ENCODE measurements around the gene TBC1D32.

The TBC1D32 gene

GRCh38 chr6:121158891-121159290 is 175.4 kb downstream of the TBC1D32 start:
- ChIA-PET POLR2A (no interaction called here), CTCF (interaction anchor here (1.1 kb wide), 1 partner anchor 27 kb away, joined by 3 read pairs; no protein-coding TSS in a partner anchor)
- DNase-seq (ENCODE audit: extremely low spot score) = no peak
- TF ChIP-seq CTCF (IDR thresholded peaks at IDR 0.05; ENCODE audit: control extremely low read depth, extremely low read depth, low read depth, missing control alignments) = no peak

GRCh38 chr6:121158438-121158837 is 175.8 kb downstream of the TBC1D32 start:
- TF ChIP-seq CTCF (IDR thresholded peaks at IDR 0.05; ENCODE audit: control extremely low read depth, extremely low read depth, low read depth, missing control alignments) = no peak
- ChIA-PET POLR2A (no interaction called here), CTCF (interaction anchor here (1.1 to 1.8 kb wide), 2 partner anchors 26 to 42 kb away, joined by 3 read pairs; no protein-coding TSS in a partner anchor)
- no peak for DNase-seq (ENCODE audit: extremely low spot score)

- DNase-seq (ENCODE audit: extremely low spot score) = no peak
- POLR2A ChIA-PET = no interaction called here
- no peak for TF ChIP-seq CTCF (IDR thresholded peaks at IDR 0.05; ENCODE audit: control extremely low read depth, extremely low read depth, low read depth, missing control alignments)
- CTCF ChIA-PET = interaction anchor here (1.1 to 1.8 kb wide), 2 partner anchors 26 to 42 kb away, joined by 3 read pairs; no protein-coding TSS in a partner anchor
Measured at GRCh38 chr6:121157906-121158305, 176.4 kb downstream of the TBC1D32 start.

- DNase-seq (ENCODE audit: extremely low spot score) = no peak
- CTCF ChIA-PET = interaction anchor here (1.0 to 1.8 kb wide), 4 partner anchors 8 to 65 kb away, joined by 3 to 9 read pairs (median 4); no protein-coding TSS in a partner anchor
- POLR2A ChIA-PET = no interaction called here
- TF ChIP-seq CTCF (IDR thresholded peaks at IDR 0.05; ENCODE audit: control extremely low read depth, extremely low read depth, low read depth, missing control alignments) = no peak
Measured at GRCh38 chr6:121143476-121143875, 190.8 kb downstream of the TBC1D32 start.

- TF ChIP-seq CTCF (IDR thresholded peaks at IDR 0.05; ENCODE audit: control extremely low read depth, extremely low read depth, low read depth, missing control alignments) = no peak
- POLR2A ChIA-PET = no interaction called here
- CTCF ChIA-PET = interaction anchor here (1.1 to 1.2 kb wide), 2 partner anchors 10 to 317 kb away, joined by 3 to 4 read pairs; no protein-coding TSS in a partner anchor
- no peak for DNase-seq (ENCODE audit: extremely low spot score)
Measured at GRCh38 chr6:121142093-121142492, 192.2 kb downstream of the TBC1D32 start.

- DNase-seq (ENCODE audit: extremely low spot score) = no peak
- TF ChIP-seq CTCF (IDR thresholded peaks at IDR 0.05; ENCODE audit: control extremely low read depth, extremely low read depth, low read depth, missing control alignments) = no peak
- ChIA-PET CTCF (interaction anchor here (0.7 to 1.5 kb wide), 2 partner anchors 9 to 48 kb away, joined by 3 to 9 read pairs; no protein-coding TSS in a partner anchor), POLR2A (no interaction called here)
Measured at GRCh38 chr6:121135425-121135824, 198.9 kb downstream of the TBC1D32 start.

Data from GM10248 (cell line).